ENCODE results near the gene EFEMP1. TPM values are rescaled to one million over a fixed set of nuclear protein-coding genes. Genes with fewer than 3 reads are reported as not detected.

The EFEMP1 gene
- total and polyA plus RNA-seq, 8 donors: 7.0 to 50.8 (median 21.0) TPM

- Histone ChIP-seq H3K4me1 (peaks cover 0 to 4% (median 0%) of the 10 kb centered on the region in 3 donors), H3K27ac (no peak overlapping the region), H3K27me3 (no peaks in the 10 kb centered on the region), H3K4me3 (no peak overlapping the region), H3K9me3 (no peaks in the 10 kb centered on the region), H3K36me3 (no peaks in the 10 kb centered on the region)
- intact Hi-C loops (cut with DNase I): no loop called here
- DNase-seq (no peak), FAIRE-seq (no peak), ATAC-seq (no peak)
- 89 to 94% methylated on average over 6 of the region's 6 CpGs for WGBS, 2 donors
- TF ChIP-seq CTCF (IDR thresholded peaks at IDR 0.05): no peak
These were observed 43.0 kb downstream of the EFEMP1 start for GRCh38 chr2:55880416-55881143.

DNA sequence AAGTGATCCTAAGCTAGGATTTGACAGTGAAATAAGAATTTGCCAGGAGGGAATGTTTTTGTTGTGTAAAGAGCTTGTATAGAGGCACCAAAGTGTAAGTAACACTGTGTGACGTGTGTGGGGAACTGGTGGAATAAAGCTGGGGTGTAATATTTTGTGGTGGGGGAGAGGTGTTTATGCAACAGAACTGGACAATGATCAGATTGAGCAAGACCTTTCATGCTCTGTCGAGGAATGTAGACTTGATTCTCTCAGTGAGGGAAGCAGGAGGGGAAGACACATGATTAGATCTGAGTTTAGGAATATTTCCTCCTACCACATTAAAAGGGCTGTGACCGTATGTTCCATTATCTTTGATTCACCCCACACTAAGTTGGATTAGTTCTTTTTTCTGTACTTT is 43.6 kb downstream of the EFEMP1 start:
- TF ChIP-seq CTCF (IDR thresholded peaks at IDR 0.05): no peak
- Histone ChIP-seq H3K27me3 (no peaks in the 10 kb centered on the region), H3K27ac (no peak overlapping the region), H3K4me1 (no peaks in the 10 kb centered on the region), H3K4me3 (no peak overlapping the region), H3K36me3 (no peaks in the 10 kb centered on the region), H3K9me3 (no peaks in the 10 kb centered on the region)
- DNase-seq (no peak), ATAC-seq (peak in 2 of 4 donors; percentile 55 to 57), FAIRE-seq (no peak)
- intact Hi-C loops (cut with DNase I): no loop called here
- 82 to 89% methylated on average over 3 of the region's 3 CpGs for WGBS, 2 donors

DNA sequence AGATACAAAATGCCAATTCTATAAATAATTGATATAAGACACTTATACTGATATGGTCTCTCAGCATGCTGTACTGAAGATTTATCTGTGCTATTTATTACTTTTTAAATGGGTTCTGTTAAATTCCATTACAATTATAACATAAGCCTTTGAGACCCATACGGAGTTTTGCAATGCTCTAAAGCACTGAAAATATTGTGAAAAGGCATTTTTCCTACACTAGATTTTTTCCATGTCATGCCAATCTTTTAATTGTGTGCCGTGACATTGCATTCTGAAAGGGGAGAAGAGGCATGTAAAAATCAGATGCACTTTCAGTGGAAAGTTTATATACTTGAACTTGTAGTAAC is 46.5 kb downstream of the EFEMP1 start:
- no peaks in the 10 kb centered on the region for H3K36me3 ChIP-seq
- no peak overlapping the region for H3K27ac ChIP-seq
- ATAC-seq: no peak
- TF ChIP-seq CTCF (IDR thresholded peaks at IDR 0.05): no peak
- no peak overlapping the region for H3K4me3 ChIP-seq
- no peaks in the 10 kb centered on the region for H3K27me3 ChIP-seq
- DNase-seq: no peak
- intact Hi-C loops (cut with DNase I): no loop called here
- no peak for FAIRE-seq
- WGBS, 2 donors: 90 to 93% methylated on average over 2 of the region's 2 CpGs
- no peaks in the 10 kb centered on the region for H3K9me3 ChIP-seq
- no peaks in the 10 kb centered on the region for H3K4me1 ChIP-seq

DNA sequence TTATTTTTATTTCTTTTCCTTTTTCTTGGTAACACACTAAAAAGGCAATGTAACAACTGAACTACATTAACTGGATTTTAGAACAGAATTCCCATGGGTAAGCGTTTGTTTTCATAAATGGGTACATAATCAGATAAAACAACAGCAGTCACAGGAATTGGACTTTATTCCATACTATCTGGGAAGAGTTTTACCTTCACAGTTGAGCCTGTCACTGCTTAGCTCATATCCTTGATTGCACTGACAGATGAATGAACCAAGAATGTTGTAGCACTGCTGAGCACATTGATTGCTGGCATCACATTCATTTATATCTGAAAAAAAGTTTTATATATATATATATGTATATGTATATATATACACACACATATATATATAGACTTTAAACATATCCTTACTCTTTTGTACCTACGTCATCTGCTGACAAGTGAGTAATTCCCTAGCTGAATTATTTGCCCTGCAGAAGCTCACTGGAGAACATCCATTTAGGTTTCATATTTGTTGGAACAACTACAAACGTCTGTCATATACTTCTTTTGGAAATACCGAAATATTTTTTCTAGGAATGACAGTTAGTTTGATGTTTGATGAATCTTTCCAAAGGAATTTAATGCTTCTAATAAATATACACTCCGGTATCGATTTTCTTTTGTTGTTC is 47.0 kb downstream of the EFEMP1 start:
- no peaks in the 10 kb centered on the region for H3K9me3 ChIP-seq
- no peak for FAIRE-seq
- no peak overlapping the region for H3K27ac ChIP-seq
- H3K4me1 ChIP-seq: no peaks in the 10 kb centered on the region
- H3K27me3 ChIP-seq: no peaks in the 10 kb centered on the region
- no peak for ATAC-seq
- H3K4me3 ChIP-seq: no peak overlapping the region
- intact Hi-C loops (cut with DNase I): no loop called here
- 77 to 80% methylated on average over 6 of the region's 6 CpGs for WGBS, 2 donors
- no peak for DNase-seq
- H3K36me3 ChIP-seq: no peaks in the 10 kb centered on the region
- TF ChIP-seq CTCF (IDR thresholded peaks at IDR 0.05): no peak

Data from pancreas (tissue), 10 donors.